ENCODE results near the gene GMEB2.
"Not testable (repeated sequence)": the region's sequence is repeated elsewhere in the genome, so short reads cannot be mapped to it uniquely, and the experiment has no call there.

Gene GMEB2

DNA sequence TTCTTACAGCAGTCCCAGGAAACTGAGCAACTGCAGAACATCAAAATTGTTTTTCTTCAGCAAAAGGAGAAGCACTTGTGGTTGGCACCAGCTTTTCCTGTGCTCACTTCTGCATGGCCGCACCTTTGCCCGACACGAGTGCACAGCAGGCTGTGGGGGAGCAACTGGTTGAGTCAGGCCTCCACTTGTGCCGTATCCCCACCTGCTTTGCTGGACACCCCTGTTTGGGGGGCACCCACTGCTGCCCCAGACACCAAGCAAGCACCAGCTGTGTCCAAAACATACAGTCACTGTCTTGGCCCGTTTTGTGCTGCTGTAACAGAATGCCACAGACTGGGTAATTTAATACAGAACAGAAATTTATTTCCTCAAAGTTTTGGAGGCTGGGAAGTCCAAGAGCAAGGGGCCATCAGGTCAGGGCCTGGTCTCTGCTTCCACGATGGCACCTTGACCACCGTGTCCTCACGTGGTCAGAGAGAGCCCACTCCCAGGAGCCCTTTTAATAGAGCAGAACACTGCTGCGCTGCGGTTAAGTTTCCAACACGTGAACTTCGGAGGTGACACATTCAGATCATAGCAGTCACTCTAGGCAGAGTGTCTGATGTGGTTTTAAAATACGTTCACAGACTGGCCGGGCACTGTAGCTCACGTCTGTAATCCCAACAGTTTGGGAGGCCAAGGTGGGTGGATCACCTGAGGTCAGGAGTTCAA, 8.7 kb upstream of the GMEB2 start:
- DNase-seq = peak; percentile 90

DNA sequence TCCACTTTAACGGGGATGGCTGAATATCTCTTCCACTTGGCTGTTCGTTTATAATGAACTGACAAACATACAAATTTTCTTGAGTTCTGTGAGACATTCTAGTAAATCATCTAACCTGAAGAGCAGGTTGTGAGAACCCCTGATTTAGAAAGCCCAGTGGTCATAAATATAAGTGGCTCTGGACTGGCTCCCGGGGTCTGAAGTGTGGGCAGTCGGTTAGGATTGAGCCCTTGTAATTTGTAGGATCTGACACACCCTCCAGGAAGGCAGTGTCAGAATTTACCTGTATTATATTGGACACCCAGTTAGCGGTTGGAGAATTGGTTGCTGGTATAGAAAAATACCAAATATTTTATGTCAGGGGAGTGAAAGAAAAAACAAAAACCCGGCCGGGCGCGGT, 6.8 kb upstream of the GMEB2 start:
- no peak for DNase-seq

DNA sequence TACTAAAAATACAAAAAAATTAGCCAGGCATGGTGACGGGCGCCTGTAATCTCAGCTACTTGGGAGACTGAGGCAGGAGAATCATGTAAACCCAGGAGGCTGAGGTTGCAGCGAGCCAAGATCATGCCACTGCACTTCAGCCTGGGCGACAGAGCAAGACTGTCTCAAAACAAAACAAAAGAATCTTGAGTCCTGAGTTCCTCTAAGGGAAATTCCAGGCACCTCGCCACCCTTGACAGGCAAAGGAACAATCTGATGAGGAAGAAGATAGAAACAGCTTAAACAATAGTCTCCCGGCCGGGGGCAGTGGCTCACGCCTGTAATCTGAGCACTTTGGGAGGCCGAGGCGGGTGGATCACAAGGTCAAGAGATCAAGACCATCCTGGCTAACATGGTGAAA, 4.5 kb upstream of the GMEB2 start:
- not testable (repeated sequence) for DNase-seq

DNA sequence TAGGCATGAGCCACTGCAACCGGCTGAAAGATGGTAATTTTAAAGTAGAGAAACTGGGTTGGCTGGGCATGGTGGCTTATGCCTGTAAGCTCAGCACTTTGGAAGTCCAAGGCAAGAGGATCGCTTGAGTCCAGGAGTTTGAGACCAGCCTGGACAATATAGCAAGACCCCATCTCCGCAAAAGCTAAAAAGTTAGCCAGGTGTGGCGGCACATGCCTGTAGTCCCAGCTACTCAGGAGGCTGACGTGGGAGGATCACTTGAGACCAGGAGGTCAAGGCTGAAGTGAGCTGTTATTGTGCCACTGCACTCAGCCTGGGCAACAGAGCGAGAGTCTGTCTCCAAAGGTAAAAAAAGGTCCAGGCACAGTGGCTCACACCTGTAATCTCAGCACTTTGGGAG, 4.1 kb upstream of the GMEB2 start:
- not testable (repeated sequence) for DNase-seq

DNA sequence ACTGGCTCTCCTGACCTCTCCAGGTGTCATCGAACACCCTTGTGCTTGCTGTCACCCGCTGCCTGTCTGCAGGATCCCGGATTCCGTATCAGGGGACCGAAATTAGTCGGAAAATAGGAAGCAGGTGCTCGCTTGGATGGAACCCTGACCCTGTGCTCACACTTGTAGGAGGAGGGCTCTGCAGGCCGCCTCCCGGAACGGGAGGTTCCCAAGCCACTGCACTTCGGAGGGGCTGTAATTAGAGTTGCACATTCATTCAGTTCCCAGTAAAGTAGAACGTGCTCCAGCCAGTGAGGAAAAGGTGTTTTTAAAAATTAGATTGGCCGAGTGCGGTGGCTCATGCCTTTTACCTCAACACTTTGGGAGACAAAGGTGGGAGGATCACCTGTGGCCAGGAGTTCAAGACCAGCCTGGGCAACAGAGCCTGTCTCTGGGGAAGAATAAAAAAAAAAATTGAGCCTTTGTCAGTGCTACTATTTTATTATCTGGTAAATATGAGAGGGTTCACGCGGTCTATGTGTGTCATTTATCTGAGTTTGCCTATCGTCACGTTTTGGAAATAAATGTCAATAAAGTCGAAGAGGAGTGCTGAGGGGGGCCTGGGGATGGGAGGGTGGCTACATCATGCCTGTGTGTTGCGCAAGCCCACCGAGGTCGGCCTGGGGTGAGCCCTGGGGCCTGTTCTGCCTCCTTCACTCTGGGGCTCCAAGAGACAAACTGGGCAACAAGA, 1.5 kb upstream of the GMEB2 start:
- peak; percentile 88 for DNase-seq

DNA sequence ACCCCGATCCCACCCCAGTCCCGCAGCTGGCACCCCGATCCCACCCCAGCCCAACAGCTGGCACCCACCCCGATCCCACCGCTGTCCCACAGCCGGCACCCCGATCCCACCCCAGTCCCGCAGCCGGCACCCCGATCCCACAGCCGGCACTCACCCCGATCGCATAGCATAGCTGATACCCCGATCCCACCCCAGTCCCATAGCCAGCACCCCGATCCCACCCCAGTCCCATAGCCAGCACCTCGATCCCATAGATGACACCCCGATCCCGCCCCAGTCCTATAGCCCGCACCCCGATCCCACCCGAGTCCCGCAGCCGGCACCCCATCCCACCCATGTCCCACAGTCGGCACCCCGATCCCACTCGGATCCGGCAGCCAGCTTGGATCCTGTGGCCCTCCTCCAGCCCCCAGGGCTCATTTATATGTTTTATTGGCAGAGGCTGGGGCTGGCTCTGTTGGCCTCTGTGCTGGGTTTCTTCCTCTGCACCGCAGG, 897 bp upstream of the GMEB2 start:
- DNase-seq = no peak

DNA sequence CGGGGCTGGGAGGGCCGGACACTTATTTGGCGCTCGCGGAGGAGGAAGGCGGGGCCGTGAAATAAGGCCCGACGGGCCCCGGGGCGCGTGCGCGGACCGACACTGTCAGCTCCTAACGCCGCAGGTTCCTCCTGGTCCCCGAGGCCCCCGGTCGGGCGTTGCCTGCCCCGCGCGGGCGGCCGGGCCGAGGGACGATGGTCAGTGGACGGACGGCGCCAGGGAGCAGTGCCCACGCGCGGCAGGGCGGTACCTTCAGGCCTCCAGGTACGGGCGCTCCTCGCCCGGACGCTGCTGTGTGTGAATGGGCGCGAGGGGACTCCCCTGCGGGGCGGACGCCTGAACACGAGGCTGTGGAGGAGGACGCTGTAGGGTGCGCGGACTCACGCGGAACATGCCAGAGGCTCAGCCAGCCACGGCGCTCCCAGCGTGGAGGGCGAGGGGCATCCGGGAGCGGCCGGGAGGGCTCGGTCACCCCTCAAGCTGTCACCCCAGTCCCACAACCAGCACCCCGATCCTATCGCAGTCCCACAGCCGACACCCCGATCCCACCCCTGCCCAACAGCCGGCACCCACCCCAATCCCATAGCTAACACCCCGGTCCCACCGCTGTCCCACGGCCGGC, 339 bp upstream of the GMEB2 start:
- peak; percentile 96 for DNase-seq

DNA sequence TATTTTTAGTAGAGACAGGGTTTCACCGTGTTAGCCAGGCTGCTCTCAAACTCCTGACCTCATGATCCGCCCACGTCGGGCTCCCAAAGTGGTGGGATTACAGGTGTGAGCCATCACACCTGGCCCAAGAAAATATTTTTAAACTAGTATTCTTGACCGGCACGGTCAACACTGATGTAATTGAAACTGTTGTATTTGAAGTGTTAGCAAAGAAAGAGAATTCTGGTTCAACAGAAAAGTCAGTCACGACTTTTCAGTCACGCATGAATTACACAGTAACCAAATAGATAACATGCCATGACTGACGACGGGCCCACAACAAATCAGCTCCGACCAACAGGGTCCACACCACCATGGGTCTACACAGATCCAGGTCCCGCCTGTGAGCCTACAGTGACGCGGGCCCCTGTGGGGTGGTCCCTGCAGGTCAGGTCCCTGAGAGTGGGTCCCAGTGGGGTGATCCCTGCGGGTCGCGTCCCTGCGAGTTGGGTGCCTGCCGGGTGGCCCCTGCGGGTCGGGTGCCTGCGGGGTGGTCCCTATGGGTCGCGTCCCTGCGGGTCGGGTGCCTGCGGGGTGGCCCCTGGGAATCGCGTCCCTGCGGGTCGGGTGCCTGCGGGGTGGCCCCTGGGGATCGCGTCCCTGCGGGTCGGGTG, 1.0 kb downstream of the GMEB2 start:
- peak; percentile 26 for DNase-seq

DNA sequence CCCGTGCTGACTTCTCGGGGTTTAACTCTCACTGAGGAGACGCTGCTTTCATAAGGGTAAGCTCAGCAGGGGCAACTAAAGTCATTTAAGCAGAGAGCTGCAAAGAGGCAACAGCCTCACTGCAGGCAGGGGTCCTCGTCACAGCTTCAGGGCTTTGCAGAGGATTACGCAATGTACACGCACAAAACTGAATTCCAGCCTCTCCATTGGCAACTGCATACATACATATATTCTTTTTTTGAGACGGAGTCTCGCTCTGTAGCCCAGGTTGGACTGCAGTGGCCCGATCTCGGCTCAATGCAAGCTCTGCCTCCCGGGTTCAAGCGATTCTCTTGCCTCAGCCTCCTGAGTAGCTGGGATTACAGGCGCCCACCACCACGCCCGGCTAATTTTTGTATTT, 2.4 kb downstream of the GMEB2 start:
- no peak for DNase-seq

DNA sequence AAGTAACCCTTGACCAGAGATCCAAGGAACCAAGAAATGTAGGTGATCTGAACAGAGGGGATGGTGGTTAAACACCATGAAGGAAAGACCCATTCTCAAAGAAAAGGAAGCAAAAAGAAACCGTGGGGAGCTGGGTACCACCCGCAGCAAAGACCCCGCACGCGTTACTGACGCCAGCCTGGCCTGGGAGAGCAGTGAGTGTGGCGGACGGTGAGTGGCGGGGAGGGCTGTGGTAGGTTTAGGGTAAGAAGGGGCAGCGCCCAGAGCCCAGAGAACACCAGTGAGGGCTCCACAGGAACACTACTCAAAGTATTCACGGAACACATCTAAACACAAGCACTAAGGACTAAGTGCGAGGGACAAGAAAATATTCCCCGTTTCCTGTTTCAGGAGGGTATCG, 4.2 kb downstream of the GMEB2 start:
- no peak for DNase-seq

DNA sequence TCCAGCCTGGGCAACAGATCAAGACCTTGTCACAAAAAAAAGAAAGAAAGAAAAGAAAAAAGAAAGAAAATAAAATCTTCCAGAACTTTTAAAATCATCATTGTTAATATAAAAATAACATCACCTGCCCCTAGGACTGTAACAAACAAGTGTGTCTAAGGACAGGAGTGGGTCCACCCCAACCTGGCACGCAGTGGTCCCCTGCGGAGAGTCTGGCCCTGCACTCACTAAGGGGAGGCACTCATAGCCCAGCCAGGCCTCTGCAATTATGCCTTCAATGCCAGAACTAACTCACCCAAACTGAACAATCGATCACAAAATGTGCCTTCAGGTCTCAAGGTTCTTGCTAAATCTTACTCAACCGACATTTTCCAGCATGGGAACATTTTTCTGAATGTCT, 4.8 kb downstream of the GMEB2 start:
- DNase-seq = no peak

DNA sequence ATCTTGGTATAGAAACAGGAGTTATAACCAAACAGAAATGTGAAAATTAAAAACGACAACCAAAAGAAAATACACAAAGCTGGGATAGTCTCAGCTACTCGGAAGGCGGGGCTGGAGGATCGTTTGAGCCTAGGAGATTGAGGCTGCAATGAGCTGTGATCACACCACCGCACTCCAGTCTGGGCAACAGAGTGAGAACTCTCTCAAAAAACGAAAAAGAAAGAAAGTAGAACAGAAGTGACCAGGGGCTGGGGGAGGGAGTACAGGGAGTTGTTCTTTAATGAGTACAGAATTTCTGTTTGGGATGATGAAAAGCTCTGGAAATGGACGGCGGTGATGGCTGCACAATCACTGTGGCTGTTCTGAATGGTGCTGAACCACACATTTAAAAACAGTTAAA, 5.9 kb downstream of the GMEB2 start:
- DNase-seq = no peak

DNA sequence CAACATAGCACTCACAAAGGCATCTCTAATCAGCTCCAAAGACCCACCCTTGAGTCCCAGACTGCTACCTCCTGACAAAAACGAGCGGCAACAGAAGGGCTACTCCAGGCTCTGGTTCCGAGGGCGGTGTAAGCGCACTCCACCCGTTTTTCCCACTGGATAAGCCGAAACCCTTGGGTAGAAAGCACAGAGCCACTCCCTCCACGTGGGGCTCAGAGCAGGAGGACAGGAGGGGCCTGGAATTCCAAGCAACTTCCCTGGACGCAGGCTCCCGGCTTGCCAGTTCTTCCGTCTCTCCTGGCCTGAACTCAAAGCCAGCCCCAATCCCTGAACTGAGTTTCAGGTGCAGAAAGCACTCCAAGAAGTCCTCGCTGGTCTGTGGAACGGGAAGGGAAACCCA, 7.4 kb downstream of the GMEB2 start:
- DNase-seq = no peak

DNA sequence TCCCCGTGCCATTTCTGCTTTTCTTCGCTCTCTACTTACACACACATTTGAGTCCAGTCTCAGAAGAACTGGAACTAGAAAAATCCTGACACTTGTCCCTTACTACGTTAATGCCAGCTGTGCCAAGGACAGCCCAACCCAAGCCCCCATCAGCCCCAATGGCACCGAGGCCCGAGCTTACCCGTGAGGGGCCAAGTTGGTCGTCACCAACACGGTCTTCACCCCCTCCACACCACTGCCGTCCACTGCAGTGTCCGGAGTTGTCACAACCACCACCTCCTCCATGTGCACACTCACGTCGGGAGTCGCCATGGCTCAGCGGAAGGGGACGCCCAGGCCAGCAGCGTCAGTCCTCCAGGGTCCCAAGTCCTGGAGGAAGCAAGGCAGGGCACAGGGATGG, 7.8 kb downstream of the GMEB2 start:
- no peak for DNase-seq

DNA sequence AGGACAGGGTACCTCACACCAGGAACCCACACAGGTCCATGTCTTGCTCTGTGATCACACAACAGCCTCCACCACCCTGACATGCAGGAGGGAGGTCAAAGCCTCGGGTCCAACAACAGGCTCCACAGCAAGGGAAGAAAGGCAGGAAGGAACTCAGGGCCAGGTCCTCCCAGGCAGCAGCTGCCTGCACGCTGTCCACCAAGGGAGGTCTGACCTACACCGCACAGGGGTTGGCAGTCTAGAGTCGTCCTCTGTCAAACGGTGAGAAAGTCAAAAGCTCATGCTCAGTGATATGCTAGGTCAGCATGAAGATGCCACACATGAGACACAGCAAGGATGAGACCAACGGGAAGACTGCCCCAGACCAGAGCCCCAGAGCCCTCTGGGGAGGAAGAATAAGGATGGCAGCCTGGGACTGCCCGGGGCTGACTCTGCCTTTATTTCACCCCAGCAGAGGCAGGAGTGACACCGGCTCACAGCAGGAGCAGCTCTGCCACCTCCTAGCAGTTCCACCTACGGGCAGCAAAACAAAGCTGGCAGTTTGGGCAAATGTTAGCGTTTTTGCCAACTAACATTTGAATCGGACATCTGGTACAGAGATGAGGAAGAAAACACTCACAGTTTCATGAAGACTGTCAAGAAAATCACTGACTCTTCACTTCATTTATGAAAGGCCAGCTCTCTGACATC, 8.5 kb downstream of the GMEB2 start:
- DNase-seq = no peak

DNA sequence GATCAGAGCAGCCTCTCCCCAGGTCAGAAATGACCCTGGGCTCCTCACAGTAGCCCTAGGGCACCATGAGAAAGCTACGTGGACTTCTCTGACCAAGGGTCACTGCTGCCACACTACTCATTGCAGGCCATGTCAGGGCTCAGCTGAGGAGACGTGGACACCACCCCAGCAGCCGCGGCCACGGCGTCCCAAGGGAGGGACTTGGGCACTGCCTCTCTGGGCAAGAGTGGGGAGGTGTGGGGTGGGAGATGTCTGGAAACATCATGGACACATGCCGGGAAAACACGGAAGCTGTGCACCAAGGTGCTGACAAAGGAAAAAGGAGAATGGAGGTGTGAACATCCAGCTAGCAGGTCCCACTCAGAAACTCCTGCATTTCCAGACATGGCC, 9.0 kb downstream of the GMEB2 start:
- DNase-seq = no peak

DNA sequence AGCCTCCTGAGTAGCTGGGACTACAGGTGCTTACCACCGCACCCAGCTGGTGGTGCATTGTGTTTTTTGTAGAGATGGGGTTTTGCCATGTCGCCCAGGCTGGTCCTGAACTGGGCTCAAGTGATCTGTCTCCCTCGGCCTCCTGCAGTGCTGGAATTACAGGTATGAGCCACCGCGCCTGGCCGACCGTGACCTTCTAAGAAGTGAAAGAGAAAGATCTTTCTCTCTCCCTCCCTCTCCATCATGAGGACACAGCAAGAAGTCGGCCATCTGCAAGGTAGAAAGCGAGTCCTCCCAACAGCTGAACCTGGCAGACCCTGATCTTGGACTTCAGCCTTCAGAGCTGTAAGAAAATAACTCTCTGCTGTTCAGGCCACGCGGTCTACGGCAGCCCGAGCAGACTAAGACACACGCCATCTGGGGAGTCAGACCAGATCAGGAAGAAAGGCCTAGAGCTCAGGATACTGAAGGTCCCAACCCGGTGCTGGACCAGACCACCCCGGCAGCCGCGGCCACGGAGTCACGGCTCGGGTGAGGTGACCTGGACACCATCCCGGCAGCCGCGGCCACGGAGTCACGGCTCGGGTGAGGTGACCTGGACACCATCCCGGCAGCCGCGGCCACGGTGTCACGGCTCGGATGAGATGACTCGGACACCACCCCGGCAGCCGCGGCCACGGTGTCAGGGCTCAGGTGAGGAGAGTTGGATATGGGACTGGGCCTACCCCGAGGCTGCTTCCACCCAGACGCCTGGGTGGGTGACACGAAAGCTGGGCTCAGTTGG, 9.6 kb downstream of the GMEB2 start:
- DNase-seq = no peak

DNA sequence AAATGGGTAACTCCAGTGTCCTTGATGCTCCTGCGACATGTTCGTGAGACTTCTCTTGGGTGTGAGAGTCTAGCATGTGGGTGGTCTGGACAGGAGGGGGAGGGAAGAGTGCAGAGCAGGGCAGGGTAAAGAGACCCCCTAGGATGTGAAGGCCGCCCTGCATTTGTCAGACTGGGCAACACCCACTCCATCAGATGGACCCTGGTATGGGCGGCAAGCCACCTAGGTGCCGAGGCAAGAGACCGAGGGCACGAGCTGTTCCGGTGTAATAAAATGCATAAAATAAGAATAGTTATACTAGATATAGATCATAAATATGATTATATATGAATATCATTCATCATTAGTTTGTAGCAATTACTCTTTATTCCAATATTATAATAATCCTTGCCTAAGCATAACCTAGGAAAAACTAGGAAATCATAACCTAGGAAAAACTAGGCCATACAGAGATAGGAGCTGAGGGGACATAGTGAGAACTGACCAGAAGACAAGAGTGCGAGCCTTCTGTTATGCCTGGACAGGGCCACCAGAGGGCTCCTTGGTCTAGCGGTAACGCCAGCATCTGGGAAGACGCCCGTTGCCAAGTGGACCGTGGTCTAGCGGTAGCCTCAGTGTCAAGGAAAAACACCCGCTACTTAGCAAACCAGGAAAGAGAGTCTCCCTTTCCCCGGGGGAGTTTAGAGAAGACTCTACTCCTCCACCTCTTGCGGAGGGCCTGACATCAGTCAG, 12.9 kb downstream of the GMEB2 start:
- DNase-seq = not testable (repeated sequence)

DNA sequence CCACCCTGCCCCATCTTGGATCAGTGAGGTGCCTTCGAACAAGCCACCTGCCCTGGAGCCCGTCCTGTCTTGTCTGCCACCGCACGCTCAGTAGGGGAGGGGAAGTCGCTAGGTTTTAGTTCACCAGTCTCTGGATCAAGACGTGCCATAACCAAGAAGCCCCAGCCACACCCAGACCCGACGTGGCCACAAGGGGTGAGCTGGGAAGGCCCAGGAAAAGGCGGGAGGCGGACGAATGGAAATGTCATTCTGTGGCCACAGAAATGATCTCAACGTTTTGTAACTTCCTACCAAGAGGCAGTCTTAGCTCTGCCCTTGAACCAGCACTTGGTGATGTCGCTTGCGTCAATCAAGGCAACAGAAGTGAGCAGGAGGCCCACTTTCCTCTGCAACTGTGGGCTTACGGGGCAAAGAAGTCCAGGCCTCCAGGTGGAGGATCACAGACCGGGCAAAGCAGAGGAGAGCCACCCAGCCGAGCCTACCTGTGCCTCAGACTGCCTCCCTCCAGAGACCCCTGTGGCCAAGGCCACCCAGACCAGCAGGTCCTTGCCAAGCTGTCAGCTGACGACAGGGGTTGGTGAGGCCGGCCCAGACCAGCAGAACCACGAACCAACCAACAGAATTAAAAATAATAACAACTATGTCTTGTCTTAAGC, 14.5 kb downstream of the GMEB2 start:
- DNase-seq = no peak

DNA sequence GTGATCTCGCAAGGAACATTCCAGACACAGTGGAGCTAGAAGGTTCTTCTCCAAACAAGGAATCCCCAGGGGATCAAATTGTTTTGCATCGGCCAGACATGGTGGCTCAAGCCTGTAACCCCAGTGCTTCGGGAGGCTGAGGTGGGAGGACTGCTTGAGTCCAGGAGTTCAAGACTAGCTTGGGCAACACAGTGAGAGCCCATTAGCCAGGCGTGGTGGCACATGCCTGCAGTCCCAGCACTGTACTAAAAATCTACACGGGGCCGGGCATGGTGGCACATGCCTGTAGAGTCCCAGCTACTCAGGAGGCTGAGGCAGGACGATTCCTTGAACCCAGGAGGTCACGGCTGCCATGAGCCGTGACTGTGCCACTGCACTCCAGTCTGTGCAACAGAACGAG, 15.3 kb downstream of the GMEB2 start:
- no peak for DNase-seq
